Mucosa of stomach (tissue), 1 donor: ENCODE results near the gene FCN1.

Experiments used
- H3K27me3 ChIP-seq: one replicate; pipeline ENCODE4 v1.7.0; 2013; ENCODE audit warnings: mild to moderate bottlenecking, low read length; ENCODE audit not compliant: control insufficient read depth, insufficient read depth
- H3K36me3 ChIP-seq: one replicate; pipeline ENCODE4 v1.7.0; 2013; ENCODE audit warnings: low read length; ENCODE audit not compliant: control insufficient read depth, insufficient read depth
- H3K4me1 ChIP-seq: one replicate; pipeline ENCODE4 v1.7.0; 2013; ENCODE audit warnings: mild to moderate bottlenecking, low read length; ENCODE audit not compliant: control insufficient read depth, insufficient read depth
- H3K4me3 ChIP-seq: one replicate; pipeline ENCODE4 v1.7.0; 2013; ENCODE audit warnings: low read length
- H3K9ac ChIP-seq: one replicate; pipeline ENCODE4 v1.7.0; 2013; ENCODE audit warnings: mild to moderate bottlenecking, low read length, moderate library complexity
- H3K9me3 ChIP-seq: one replicate; pipeline ENCODE4 v1.7.0; 2013; ENCODE audit warnings: mild to moderate bottlenecking, low read length, moderate library complexity; ENCODE audit not compliant: control insufficient read depth
- donor health status: Pancreatic carcinoma.

The FCN1 gene

GRCh38 chr9:134891053-134891452, 26.7 kb downstream of the FCN1 start:
- H3K4me3 ChIP-seq = no peak overlapping the region
- no peaks in the 10 kb centered on the region for H3K4me1 ChIP-seq
- H3K36me3 ChIP-seq = no peaks in the 10 kb centered on the region
- H3K9ac ChIP-seq = no peak overlapping the region
- peaks cover 7% of the 10 kb centered on the region for H3K27me3 ChIP-seq
- no peaks in the 10 kb centered on the region for H3K9me3 ChIP-seq

- H3K4me1 ChIP-seq = no peaks in the 10 kb centered on the region
Observed at GRCh38 chr9:134890155-134890495, 27.6 kb downstream of the FCN1 start.

GRCh38 chr9:134889386-134890154, 28.1 kb downstream of the FCN1 start:
- H3K4me1 ChIP-seq = no peaks in the 10 kb centered on the region
- no peaks in the 10 kb centered on the region for H3K9me3 ChIP-seq
- peaks cover 7% of the 10 kb centered on the region for H3K27me3 ChIP-seq
- H3K36me3 ChIP-seq = no peaks in the 10 kb centered on the region
- H3K4me3 ChIP-seq = no peak overlapping the region
- H3K9ac ChIP-seq = no peak overlapping the region

More at GRCh38 chr9:134890155-134890495, 27.6 kb downstream of the FCN1 start:
- Histone ChIP-seq H3K4me3 (no peak overlapping the region), H3K9me3 (no peaks in the 10 kb centered on the region), H3K36me3 (no peaks in the 10 kb centered on the region), H3K27me3 (peaks cover 7% of the 10 kb centered on the region), H3K9ac (no peak overlapping the region)

GRCh38 chr9:134888603-134889190, 29.0 kb downstream of the FCN1 start:
- H3K9ac ChIP-seq = no peak overlapping the region
- H3K27me3 ChIP-seq = peaks cover 7% of the 10 kb centered on the region
- H3K4me1 ChIP-seq = no peaks in the 10 kb centered on the region
- no peaks in the 10 kb centered on the region for H3K36me3 ChIP-seq
- H3K9me3 ChIP-seq = no peaks in the 10 kb centered on the region
- H3K4me3 ChIP-seq = no peak overlapping the region

GRCh38 chr9:134887686-134888602, 29.8 kb downstream of the FCN1 start:
- Histone ChIP-seq H3K36me3 (no peaks in the 10 kb centered on the region), H3K4me1 (no peaks in the 10 kb centered on the region), H3K4me3 (no peak overlapping the region), H3K27me3 (peaks cover 7% of the 10 kb centered on the region), H3K9ac (no peak overlapping the region), H3K9me3 (no peaks in the 10 kb centered on the region)

- Histone ChIP-seq H3K4me1 (no peaks in the 10 kb centered on the region), H3K4me3 (no peak overlapping the region), H3K9me3 (no peaks in the 10 kb centered on the region), H3K36me3 (no peaks in the 10 kb centered on the region), H3K9ac (no peak overlapping the region), H3K27me3 (peaks cover 4% of the 10 kb centered on the region)
Observed at GRCh38 chr9:134887219-134887618, 30.5 kb downstream of the FCN1 start.

- peaks cover 3% of the 10 kb centered on the region for H3K27me3 ChIP-seq
Observed at GRCh38 chr9:134886413-134886913, 31.2 kb downstream of the FCN1 start.

GRCh38 chr9:134885679-134886412, 31.9 kb downstream of the FCN1 start:
- H3K36me3 ChIP-seq = no peaks in the 10 kb centered on the region
- no peaks in the 10 kb centered on the region for H3K9me3 ChIP-seq
- H3K4me1 ChIP-seq = no peaks in the 10 kb centered on the region
- peaks cover 3% of the 10 kb centered on the region for H3K27me3 ChIP-seq
- no peak overlapping the region for H3K4me3 ChIP-seq
- H3K9ac ChIP-seq = no peak overlapping the region

More at GRCh38 chr9:134886413-134886913, 31.2 kb downstream of the FCN1 start:
- Histone ChIP-seq H3K36me3 (no peaks in the 10 kb centered on the region), H3K4me1 (no peaks in the 10 kb centered on the region), H3K4me3 (no peak overlapping the region), H3K9ac (no peak overlapping the region), H3K9me3 (no peaks in the 10 kb centered on the region)

- no peak overlapping the region for H3K9ac ChIP-seq
- H3K27me3 ChIP-seq = peaks cover 3% of the 10 kb centered on the region
- no peaks in the 10 kb centered on the region for H3K9me3 ChIP-seq
- no peaks in the 10 kb centered on the region for H3K4me1 ChIP-seq
- no peaks in the 10 kb centered on the region for H3K36me3 ChIP-seq
- no peak overlapping the region for H3K4me3 ChIP-seq
Observed at GRCh38 chr9:134885001-134885678, 32.6 kb downstream of the FCN1 start.

- no peak overlapping the region for H3K9ac ChIP-seq
- H3K4me1 ChIP-seq = no peaks in the 10 kb centered on the region
- H3K9me3 ChIP-seq = no peaks in the 10 kb centered on the region
- peaks cover 3% of the 10 kb centered on the region for H3K27me3 ChIP-seq
- H3K4me3 ChIP-seq = no peak overlapping the region
- no peaks in the 10 kb centered on the region for H3K36me3 ChIP-seq
Observed at GRCh38 chr9:134884492-134884891, 33.2 kb downstream of the FCN1 start.
